Urinary bladder (tissue), 4 donors: ENCODE data around the gene NDUFS8. TPM values are rescaled to one million over a fixed set of nuclear protein-coding genes. Genes with fewer than 3 reads are reported as not detected.
A peak's percentile ranks its signal among the peaks of the same experiment; 100 is the strongest.

Source experiments
- DNase-seq: peaks from one replicate; pipeline ENCODE4 v3.0.0-alpha.2; 2015; ENCODE audit errors: extremely low spot score
- H3K27ac ChIP-seq: one replicate; pipeline ENCODE4 v1.5.1; 2013; ENCODE audit warnings: low read depth, mild to moderate bottlenecking, moderate library complexity
- H3K36me3 ChIP-seq: one replicate; pipeline ENCODE4 v1.6.1; 2013; ENCODE audit warnings: mild to moderate bottlenecking, moderate library complexity; ENCODE audit not compliant: insufficient read depth
- H3K4me1 ChIP-seq: one replicate; pipeline ENCODE4 v1.6.1; 2013; ENCODE audit warnings: mild to moderate bottlenecking, moderate library complexity; ENCODE audit not compliant: insufficient read depth
- H3K4me3 ChIP-seq: one replicate; pipeline ENCODE4 v1.5.1; 2013; ENCODE audit warnings: low read depth, low read length
- WGBS: extraction: QIAGEN DNeasy Blood & Tissue Kit; methylation state at CpG from one replicate; pipeline ENCODE4 v1.1.7; 2013; 5-methylcytosine and 5-hydroxymethylcytosine counted together
- polyA plus RNA-seq: library from polyadenylated mRNA; stranded (reverse); fragments of 200-250 nt; gene quantifications from one replicate; pipeline ENCODE4 v1.2.3, GENCODE V29; 2013
- total RNA-seq: library from RNA; depleted of rRNA; stranded (reverse); fragments of >200 nt; gene quantifications from one replicate; pipeline ENCODE4 v1.2.3, GENCODE V29; 2014
- donor health status: healthy with polysubstance abuse.
- donor health status: healthy.

NDUFS8 gene
- total and polyA plus RNA-seq, 2 donors = 57.0 to 172 TPM

DNA sequence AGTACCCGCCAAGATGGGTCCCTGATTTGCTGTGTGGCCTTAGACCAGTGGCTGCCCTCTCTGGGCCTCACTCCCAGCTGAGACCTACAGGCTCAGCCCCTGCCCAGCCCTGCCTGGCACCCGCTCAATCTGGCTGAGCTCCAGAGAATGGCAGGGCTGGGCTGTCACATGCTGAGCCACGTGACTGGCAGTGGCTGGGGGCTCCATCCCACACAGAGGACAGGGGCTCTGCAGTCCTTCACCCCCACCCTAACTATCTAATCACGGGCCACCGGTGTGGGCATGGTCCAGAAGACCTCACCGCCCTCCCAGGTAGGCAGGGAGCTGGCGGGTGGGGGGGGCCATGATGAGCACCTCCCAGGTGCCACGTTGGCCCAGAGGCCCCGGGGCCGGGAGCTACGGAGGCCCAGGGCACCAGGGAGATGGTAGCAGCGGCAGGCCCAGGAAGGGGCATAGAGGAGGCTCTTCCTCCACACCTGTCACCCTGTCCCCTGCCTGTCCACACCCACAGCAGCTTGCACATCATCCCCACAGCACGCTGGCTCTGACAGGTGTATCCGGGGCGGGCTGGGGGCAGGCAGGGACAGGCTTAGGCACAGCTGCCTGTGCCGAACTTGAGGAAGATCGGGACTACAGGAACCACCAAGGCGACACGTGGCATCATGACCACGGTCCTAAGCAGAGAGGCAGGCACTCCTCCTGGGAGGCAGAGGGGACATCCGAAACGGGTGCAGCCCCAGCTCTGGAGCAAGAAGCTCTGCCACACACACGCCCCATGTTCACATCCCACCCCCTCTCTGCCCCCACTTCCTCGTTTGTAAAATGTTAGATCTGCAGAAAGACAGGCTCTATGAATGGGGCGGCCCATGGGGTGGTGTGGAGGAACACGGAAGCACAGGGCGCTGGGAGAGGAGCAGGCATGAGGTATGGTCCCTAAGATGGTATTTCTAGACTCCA lies 21.8 kb upstream of the NDUFS8 start:
- Histone ChIP-seq H3K27ac (peak overlapping the region; percentile 14), H3K36me3 (no peaks in the 10 kb centered on the region), H3K4me1 (no peaks in the 10 kb centered on the region), H3K4me3 (no peak overlapping the region)
- 74% methylated on average over 27 of the region's 27 CpGs for WGBS
- no peak for DNase-seq

DNA sequence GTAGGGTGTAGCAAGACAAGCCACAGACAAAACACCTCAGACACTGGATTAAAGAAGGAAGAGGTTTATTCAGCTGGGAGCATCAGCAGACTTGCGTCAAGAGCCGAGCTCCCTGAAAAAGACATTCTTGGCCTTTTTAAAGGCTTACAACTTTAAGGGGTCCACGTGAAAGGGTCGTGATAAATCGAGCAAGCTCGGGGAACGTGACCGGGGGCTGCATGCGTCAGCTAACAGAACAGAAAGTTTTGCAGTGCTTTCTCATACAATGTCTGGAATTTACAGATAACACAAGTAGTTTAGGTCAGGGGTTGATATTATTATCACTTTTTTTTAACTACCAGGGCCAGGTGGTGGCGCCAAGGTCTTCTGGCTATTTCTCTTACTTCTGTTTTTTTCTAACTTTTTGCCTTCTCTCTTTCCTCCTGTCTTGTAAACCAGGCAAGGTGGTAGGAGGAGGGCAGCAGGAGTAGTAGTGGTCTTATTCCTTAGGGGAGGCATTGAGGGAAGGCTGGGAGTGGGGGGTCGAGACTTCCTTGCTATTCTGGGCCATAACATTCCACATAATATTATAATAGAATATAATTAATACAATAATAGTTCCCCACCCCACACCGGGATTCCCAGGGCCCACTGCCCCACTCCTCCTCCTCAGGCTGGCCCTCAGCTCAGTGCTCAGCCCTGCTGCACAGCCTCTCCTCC lies 20.9 kb upstream of the NDUFS8 start:
- 55% methylated on average over 12 of the region's 12 CpGs for WGBS
- H3K4me3 ChIP-seq = no peak overlapping the region
- H3K4me1 ChIP-seq = no peaks in the 10 kb centered on the region
- no peaks in the 10 kb centered on the region for H3K36me3 ChIP-seq
- no peak for DNase-seq
- peak overlapping the region; percentile 84 for H3K27ac ChIP-seq

DNA sequence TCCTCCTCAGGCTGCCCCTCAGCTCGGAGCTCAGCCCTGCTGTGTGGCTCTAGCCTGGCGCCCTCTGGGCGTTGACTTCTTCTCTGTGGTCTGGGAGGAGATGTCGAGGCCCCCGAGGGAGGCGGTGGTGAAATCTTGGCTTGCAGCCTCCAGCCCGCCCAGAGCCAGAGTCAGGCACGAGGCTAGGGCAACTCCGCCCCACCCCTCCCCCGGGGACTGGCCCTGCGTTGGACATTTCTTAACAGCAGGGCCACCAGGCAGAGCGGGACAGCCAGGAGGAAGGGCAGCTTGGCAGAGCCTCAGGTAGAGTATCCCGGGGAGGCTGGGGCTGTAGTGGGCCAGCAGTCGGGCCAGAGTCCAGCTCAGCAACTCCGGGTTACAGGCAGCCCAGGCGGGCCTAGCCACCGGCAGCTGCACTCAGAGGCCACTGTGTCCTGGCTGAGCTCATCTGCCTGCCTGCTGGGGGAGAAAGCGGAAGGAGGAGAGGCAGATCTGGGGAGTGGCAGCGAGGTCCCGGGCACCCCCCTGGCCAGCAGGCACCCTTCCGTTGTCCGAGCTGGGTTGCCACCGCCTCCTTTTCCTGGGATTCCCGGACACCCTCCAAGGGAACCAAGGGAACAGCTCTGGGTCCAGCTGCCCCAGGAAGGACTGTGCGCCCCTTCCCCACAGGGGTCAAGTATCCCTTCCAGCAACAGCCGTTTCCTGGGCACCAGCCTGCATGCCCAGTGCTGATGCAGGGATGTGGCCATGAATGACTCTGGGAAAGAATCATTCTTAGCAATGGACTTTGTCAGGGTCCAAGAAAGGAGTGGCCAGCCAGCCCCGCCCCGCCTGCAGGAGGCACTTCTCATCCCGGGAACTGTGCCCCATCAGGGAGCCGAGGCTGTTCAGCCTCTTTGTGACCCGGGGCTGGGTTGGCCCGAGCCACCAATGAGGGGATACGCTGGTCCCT lies 20.1 kb upstream of the NDUFS8 start, which contains the start of gene ALDH3B1:
Gene ALDH3B1, plus strand, starts transcription at position 238 of the 952 bp plus-strand sequence. CDS start 4,971 bp downstream, outside the sequence.
- Histone ChIP-seq H3K27ac (peak within 1 kb of the TSS; percentile 84), H3K4me1 (no peaks in the 10 kb centered on the region), H3K36me3 (no peaks in the 10 kb centered on the region), H3K4me3 (peak within 1 kb of the TSS; percentile 11)
- WGBS = 12% methylated on average over 33 of the region's 33 CpGs
- no peak for DNase-seq

DNA sequence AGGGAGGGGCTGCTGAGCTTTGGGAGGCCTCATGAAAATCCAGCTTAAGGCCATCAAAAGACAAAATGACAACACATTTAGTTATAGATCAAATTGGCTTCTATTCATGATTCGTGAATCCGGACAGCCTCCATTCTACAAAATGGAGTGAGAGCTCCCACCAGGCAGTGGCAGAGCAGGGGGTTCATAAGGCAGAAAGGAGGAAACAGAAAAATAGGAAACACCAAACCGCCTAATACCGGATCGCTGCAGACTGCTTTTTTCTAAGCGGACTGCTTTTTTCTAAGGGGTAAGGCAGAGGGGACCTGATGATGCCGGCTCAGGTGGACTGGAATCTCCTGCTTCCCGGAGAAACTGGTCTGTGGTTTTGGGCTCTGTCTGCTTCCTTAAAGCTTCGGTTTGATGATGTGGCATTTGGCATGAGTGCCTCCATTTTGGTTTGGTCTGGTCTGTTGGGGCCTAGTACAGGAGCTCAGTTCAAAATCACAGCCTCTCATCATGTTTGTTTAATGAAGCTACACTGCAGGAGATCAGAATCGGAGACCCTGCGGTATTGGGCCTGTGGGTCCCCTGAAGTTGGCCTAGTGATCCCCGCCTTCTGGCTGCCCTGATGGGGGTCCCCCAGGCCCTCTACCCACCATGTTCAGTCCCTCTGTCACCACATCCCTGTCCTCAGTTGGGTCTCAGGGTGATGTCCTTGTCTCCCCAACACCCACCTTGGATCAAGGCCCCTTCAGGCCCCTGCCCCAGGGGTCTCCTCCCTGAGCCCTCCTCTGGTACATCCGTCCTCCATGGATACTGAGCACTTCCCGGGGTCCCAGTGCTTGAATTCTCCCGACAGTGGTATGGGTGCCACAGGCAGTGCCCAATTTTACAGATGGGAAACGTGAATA lies 19.2 kb upstream of the NDUFS8 start:
- no peak overlapping the region for H3K4me3 ChIP-seq
- H3K36me3 ChIP-seq = no peaks in the 10 kb centered on the region
- WGBS = 80% methylated on average over 16 of the region's 16 CpGs
- H3K27ac ChIP-seq = no peak overlapping the region
- H3K4me1 ChIP-seq = no peaks in the 10 kb centered on the region
- no peak for DNase-seq

DNA sequence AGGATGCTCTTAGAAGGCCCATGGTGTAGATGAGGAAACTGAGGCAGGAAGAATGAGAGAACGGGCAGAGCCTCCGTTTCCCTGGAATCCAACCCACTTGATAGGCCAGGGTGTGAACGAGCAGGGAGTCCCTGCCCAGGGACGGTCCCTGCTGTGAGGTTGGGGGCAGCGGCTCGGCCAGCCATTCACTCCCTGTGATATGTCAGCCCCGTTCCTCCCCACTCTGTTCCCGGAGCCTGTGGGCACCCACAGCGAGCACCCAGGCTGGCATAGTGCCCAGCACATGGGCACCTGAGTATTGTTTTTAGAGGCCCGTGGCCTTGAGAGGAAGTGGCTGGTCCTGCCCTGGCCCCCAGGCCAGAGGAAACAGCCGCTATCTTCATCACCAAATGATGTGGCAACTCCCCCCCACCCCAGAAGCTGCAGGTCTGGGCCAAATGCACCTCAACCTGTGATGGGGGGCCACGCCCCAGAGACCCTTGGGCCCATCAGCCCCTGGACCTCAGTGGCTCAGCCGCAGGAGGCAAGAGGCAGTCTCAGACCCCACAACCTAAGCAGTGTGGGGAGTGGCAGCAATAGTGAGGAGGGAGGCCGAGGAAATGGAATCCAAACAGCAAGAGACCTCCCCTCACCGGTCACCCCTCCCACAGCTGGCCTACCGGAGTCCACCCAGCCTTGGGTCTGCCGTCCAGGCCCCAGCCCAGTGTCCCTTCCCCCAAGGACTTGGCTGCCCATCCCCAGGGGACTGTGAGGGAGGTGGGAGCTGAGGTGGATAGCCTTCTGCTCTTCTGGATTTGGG lies 18.2 kb upstream of the NDUFS8 start:
- no peak for DNase-seq
- H3K4me1 ChIP-seq = no peaks in the 10 kb centered on the region
- no peak overlapping the region for H3K4me3 ChIP-seq

DNA sequence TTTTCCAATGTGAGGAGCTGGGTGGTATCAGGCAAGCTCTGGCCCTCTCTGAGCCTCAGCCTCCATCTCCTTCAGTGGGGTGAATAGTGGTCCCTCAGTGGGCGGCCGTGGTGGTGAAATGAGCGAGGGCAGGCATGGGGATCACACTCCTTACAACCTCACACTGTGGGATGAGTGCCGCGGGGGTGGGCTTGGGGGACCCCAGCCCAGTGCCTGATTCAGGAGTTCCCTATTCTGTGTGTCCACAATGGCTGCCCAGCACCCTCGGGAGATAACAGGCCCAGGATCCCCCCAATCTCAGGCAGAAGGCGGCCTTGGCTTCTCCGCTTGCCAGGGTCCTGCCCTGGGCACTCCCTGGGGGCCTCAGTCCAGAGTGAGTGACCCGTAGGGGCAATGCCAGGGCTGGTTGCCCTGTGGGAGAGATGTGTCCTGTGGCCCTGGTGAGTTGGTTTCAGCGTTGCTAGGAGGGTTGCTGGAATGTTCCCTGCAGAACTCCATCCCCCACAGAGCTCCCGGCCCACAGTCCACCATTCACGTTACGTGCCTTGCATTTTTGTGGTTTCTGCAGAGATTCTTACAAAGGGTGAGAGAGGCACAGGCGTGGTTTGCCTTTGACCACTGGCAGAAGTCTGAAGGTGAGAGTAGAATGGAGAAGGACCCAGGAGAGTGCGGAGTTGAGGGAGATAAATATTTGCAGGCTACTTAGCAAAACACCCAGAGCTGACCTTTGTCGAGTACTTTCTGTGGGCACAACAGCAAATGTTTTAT lies 17.5 kb upstream of the NDUFS8 start:
- H3K4me1 ChIP-seq = no peaks in the 10 kb centered on the region
- DNase-seq = no peak
- 75% methylated on average over 16 of the region's 16 CpGs for WGBS

More for the DNA sequence above, 18.2 kb upstream of the NDUFS8 start:
- WGBS = 85% methylated on average over 17 of the region's 17 CpGs
- Histone ChIP-seq H3K36me3 (no peaks in the 10 kb centered on the region), H3K27ac (no peak overlapping the region)

DNA sequence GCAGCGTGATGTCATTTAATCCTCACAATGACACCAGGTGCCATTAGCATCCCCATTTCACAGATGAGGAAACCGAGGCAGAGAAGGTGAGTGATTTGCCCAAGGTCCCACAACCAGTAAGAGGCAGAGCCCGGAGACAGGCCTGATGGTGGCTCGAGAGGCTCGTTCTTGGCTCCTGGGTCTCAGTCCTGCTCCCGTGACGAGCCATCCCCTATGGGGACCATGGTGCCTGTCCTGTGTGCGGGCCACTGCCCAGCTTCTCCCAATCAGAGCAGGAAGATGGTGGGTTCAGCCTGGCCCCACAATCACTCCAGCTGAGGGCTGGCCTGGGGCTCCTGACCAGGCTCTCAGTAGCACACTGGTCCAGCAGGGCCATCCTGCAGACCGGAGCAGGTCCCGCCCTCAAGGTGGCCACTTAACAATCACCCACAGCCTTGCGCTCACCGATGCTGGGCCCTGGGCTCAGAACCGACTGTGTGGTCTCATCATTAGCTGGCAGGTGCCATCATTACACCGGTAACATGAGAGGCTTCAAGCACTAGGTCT lies 16.8 kb upstream of the NDUFS8 start:
- no peak for DNase-seq
- Histone ChIP-seq H3K4me3 (no peak overlapping the region), H3K27ac (peak overlapping the region; percentile 58), H3K36me3 (no peaks in the 10 kb centered on the region), H3K4me1 (no peaks in the 10 kb centered on the region)
- 91% methylated on average over 14 of the region's 14 CpGs for WGBS

More for the DNA sequence above, 17.5 kb upstream of the NDUFS8 start:
- Histone ChIP-seq H3K27ac (no peak overlapping the region), H3K4me3 (no peak overlapping the region), H3K36me3 (no peaks in the 10 kb centered on the region)

DNA sequence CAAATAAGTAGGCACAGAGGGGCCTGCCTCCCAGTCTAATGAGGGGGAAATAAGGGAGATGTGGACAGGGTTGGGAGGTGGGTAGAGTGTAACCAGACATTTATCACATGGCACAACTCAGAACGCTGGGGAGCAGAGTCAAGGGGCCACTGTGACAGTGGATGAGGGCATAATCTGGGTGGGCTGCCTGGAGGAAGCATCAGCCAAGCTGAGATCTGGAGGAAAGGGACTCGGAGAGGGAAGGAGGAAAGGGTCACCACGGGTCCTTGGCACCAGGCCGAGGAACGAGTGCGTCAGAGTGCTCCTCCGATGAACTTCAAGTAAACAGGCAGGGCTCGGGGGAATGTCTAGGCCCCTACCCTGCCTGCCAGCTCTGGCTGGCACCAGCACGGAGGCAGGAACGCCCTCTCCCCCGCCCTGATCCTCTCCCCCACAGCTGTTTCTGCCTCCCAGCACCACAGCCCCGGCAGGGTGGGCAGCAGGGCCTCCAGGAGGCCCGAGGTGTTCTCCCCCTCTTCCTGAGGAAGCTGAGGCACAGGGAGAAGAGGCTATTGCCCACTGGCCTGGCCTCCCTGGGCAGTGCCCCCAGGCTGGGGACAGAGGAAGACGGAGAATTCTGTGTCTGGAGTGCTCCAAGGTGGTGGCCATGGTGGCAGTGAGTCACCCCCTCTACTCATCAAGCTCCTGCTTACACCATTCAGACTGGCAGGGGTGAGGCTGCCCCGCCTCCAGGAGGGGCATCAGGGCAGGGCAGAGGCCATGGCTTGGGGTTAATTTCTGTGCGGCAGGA lies 16.1 kb upstream of the NDUFS8 start:
- Histone ChIP-seq H3K4me1 (no peaks in the 10 kb centered on the region), H3K4me3 (no peak overlapping the region), H3K36me3 (no peaks in the 10 kb centered on the region), H3K27ac (peak overlapping the region; percentile 58)
- WGBS = 52% methylated on average over 16 of the region's 16 CpGs
- DNase-seq = peak; percentile 59

DNA sequence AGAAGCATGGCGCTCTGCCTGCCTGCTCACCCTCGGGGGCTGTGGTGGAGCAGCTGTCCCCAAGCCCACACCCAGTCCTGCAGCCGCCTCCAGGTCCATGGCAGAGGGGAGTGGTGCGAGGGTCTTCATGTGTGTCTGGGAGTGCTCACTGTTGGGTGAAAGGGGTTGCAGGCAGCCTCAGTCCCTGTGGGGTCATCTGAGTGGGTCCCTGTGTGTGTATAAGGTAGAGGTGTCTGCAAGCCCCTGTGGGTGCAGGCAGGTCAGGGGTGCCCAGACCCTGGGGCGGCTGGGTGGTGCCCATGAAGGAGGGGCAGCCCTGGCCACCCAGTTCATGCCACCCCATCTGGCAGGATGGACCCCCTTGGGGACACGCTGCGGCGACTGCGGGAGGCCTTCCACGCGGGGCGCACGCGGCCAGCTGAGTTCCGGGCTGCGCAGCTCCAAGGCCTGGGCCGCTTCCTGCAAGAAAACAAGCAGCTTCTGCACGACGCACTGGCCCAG lies 15.5 kb upstream of the NDUFS8 start:
- H3K4me1 ChIP-seq = no peaks in the 10 kb centered on the region
- no peaks in the 10 kb centered on the region for H3K36me3 ChIP-seq
- no peak for DNase-seq
- H3K27ac ChIP-seq = peak overlapping the region; percentile 51
- H3K4me3 ChIP-seq = no peak overlapping the region
- WGBS = 91% methylated on average over 19 of the region's 19 CpGs

DNA sequence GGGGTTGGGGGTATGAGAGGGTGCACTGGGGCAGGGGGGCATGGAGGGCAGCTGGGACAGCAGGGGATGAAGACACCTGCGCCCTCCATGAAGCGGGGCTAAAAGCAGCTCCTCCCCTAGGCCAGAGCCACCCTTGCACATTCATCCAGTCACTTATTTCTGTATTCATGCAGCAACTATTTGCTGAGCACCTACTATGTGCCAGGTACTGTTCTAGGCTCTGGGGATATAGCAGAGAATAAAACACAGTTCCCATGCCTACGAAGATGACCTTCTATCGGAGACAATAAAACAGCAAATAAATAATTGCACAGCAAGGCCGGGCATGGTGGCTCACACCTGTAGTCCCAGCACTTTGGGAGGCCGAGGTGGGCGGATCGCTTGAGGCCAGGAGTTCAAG lies 15.0 kb upstream of the NDUFS8 start:
- Histone ChIP-seq H3K4me1 (no peaks in the 10 kb centered on the region), H3K4me3 (no peak overlapping the region), H3K27ac (no peak overlapping the region), H3K36me3 (no peaks in the 10 kb centered on the region)
- WGBS = 97% methylated on average over 8 of the region's 8 CpGs
- DNase-seq = no peak
